Mucosa of stomach (tissue), 1 donor: Measurements from ENCODE around the gene CBLB.

Experiments used
- H3K27me3 ChIP-seq: one replicate; pipeline ENCODE4 v1.7.0; 2013; ENCODE audit warnings: mild to moderate bottlenecking, low read length; ENCODE audit not compliant: control insufficient read depth, insufficient read depth
- H3K36me3 ChIP-seq: one replicate; pipeline ENCODE4 v1.7.0; 2013; ENCODE audit warnings: low read length; ENCODE audit not compliant: control insufficient read depth, insufficient read depth
- H3K4me1 ChIP-seq: one replicate; pipeline ENCODE4 v1.7.0; 2013; ENCODE audit warnings: mild to moderate bottlenecking, low read length; ENCODE audit not compliant: control insufficient read depth, insufficient read depth
- H3K4me3 ChIP-seq: one replicate; pipeline ENCODE4 v1.7.0; 2013; ENCODE audit warnings: low read length
- H3K9ac ChIP-seq: one replicate; pipeline ENCODE4 v1.7.0; 2013; ENCODE audit warnings: mild to moderate bottlenecking, low read length, moderate library complexity
- H3K9me3 ChIP-seq: one replicate; pipeline ENCODE4 v1.7.0; 2013; ENCODE audit warnings: mild to moderate bottlenecking, low read length, moderate library complexity; ENCODE audit not compliant: control insufficient read depth
- donor health status: Pancreatic carcinoma.

Gene CBLB

DNA sequence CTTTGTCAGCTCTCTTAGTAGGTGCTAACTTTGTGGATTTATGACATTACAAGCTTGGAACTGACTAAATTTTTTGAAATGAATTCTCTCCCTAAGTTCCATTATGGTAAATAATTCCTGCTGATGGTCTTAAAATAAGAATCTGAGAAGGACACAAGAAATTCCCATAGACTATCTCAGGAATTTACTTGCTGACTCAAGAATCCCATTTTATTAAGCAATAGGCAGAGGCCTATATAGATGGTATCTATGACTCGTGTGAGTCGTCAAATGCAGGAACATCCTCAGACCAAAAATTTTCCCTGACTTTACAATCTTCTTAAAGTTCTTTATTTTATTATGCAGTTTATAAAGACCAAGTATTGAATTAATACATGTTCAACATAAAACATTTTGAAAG, 30.7 kb upstream of the CBLB start:
- Histone ChIP-seq H3K4me3 (no peak overlapping the region), H3K9ac (no peak overlapping the region), H3K4me1 (no peaks in the 10 kb centered on the region), H3K36me3 (no peaks in the 10 kb centered on the region), H3K9me3 (no peaks in the 10 kb centered on the region), H3K27me3 (no peaks in the 10 kb centered on the region)

DNA sequence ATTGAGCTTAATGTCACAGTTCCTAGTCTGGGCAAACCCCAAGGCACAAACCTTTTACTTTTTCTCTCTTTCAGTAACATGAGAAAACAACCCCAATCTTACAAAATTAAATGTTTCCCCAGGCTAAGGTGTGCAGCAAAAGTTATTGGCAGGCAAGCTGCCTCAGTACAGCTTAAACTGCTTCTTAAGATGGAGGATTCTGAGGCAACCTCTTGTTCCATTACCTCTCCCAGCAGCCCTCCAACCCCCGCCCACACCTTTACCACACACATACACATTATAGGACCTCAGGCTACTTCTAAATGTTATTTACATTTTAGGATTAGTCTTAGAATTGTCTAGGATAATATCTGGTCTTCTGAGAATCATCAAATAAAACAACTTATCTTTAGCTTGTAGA, 22.3 kb upstream of the CBLB start:
- no peaks in the 10 kb centered on the region for H3K9me3 ChIP-seq

DNA sequence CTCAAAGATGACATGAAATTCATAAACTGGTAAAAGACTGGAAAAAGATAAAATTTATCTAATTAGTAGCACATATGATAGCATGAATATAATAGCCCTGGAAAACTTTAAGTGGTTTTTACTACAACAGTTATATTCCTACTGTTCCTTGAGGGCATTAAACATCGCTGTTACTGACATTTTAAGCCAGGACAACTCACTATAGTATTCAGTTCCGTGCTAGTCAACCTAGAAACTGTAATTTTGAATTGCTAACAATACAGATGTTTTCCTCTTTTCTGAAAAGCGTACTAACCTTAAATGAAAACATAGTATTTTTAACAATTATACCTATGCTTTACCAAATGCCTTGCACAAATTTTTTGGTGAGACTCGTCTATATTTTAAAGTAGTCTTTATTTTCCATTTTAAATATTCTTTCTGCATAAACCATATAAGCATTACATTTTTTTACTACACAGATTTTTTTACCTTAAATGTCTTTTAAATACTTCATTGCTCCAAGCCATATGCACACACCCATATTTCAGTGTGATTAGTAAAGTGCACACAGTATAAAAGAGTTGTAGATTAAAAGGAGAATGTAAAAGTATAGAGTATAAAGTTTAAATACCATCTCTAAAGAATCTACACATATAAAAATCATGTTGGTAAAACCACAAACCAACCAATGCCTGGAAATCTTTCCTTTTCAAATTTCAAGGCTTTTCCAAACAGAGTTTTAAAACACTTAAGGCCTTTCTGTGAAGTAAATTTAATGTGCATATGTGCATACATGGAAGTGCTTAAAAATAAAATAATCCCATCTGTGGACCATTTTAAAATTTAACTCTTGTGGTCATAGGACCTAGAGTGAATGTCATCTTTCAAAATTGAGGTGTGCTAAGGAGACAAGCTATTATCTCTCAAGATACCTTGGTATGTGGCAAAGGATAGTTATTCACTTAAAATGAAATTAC, 20.1 kb upstream of the CBLB start:
- Histone ChIP-seq H3K36me3 (no peaks in the 10 kb centered on the region), H3K4me1 (no peaks in the 10 kb centered on the region), H3K27me3 (no peaks in the 10 kb centered on the region), H3K9ac (no peak overlapping the region), H3K9me3 (no peaks in the 10 kb centered on the region), H3K4me3 (no peak overlapping the region)

More for the DNA sequence above, 22.3 kb upstream of the CBLB start:
- H3K9ac ChIP-seq, result no peak overlapping the region
- no peaks in the 10 kb centered on the region for H3K27me3 ChIP-seq
- H3K4me1 ChIP-seq, result no peaks in the 10 kb centered on the region
- no peaks in the 10 kb centered on the region for H3K36me3 ChIP-seq
- no peak overlapping the region for H3K4me3 ChIP-seq

DNA sequence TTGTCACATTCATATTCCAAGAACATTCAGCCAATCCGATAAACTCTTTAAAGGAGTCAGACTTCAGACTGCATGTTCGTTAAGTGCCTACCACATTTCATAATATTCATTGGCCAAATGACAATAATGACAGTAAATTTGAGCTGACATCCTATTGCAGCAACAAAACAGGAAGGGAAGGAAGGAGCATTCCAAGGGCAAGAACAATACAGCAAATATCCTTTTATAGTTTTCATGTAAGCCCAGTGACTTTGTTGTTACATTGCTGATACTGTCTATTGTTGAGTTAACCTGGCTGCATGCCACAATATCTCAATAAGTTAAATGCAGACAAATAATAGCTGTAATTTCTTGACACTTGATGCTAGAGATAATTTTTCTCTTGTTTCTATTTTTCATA, 16.4 kb upstream of the CBLB start:
- Histone ChIP-seq H3K4me1 (peaks cover 5% of the 10 kb centered on the region), H3K9ac (no peak overlapping the region), H3K4me3 (no peak overlapping the region), H3K27me3 (no peaks in the 10 kb centered on the region), H3K36me3 (no peaks in the 10 kb centered on the region), H3K9me3 (no peaks in the 10 kb centered on the region)

DNA sequence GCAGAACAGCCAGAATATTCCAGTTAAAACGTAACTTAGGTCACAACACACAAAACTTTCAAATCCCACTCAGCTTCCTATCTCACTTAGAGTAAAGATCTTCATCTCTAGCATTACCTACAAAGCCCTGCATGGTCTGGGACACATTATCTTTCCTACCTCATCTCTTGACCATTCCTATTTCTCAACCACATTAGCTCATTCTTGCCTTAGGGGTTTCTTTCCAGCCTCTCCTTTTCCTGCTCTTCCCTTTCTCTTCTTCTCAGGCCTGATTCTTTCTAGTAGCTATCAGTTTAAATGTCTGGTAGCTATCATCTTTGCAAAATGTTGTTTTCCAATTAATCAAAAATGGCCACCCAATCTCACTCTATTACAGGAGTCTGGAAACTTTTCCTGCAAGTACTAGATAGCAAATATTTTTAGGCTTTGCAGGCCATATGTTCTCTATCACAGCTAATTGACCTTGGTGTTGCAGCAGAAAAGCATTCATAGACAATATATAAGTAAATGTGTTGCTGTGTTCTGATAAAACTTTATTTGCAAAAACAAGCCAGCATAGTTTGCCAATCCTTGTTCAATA, 15.1 kb upstream of the CBLB start:
- H3K9me3 ChIP-seq, result no peaks in the 10 kb centered on the region
- H3K4me3 ChIP-seq, result no peak overlapping the region
- H3K9ac ChIP-seq, result no peak overlapping the region
- H3K36me3 ChIP-seq, result no peaks in the 10 kb centered on the region
- H3K4me1 ChIP-seq, result peaks cover 5% of the 10 kb centered on the region
- no peaks in the 10 kb centered on the region for H3K27me3 ChIP-seq

DNA sequence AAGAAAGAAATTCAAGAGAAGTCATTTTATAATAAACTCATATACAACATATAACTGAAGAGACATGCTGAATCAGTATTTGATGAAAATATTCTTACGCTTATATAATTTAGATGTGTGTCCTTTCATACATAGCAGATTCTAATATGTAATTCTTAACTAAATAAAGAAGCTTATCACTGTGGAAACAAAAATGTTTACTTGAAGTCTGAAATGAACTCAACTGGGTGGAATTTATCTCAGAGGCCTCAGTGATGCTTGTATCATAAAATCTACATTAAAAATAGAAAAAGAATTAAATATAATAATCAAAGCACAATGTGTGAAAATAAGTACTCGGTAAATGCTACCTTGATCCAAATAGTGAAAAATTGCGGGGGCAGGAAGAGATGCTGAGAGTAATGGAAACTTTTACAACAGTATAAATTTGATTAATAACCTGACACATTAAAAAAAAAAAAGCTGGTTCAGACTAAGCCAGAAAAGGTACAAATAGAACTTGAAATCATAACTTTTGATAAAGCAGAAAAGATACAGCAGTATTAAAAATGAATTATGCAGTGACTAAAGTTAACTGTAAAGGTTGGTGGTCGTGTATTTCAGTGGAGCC, 12.0 kb upstream of the CBLB start:
- H3K9ac ChIP-seq, result no peak overlapping the region
- no peaks in the 10 kb centered on the region for H3K36me3 ChIP-seq
- H3K4me3 ChIP-seq, result no peak overlapping the region
- peaks cover 12% of the 10 kb centered on the region for H3K4me1 ChIP-seq
- H3K9me3 ChIP-seq, result no peaks in the 10 kb centered on the region
- H3K27me3 ChIP-seq, result no peaks in the 10 kb centered on the region

DNA sequence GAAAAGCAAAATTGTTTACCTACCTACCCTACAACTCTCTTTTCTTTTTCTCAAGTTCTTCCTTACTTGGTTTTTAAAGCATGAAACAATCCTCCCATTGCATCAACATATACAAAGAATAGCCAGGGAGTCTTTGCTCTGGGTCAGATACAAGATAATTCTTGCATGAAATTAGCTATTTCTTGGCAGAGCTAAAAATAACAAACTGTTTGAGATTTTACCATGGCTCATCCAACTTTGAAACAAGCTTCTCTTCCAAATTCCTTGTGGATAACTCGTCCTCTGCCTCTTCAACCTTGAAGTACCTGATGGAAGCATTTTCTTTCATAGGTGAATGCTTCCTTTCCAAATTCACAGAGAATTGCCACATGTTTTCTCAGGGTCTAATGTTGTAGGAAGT, 9.2 kb upstream of the CBLB start:
- no peaks in the 10 kb centered on the region for H3K36me3 ChIP-seq
- H3K9me3 ChIP-seq, result no peaks in the 10 kb centered on the region
- H3K4me3 ChIP-seq, result no peak overlapping the region
- H3K27me3 ChIP-seq, result no peaks in the 10 kb centered on the region
- H3K9ac ChIP-seq, result no peak overlapping the region
- H3K4me1 ChIP-seq, result peaks cover 12% of the 10 kb centered on the region

DNA sequence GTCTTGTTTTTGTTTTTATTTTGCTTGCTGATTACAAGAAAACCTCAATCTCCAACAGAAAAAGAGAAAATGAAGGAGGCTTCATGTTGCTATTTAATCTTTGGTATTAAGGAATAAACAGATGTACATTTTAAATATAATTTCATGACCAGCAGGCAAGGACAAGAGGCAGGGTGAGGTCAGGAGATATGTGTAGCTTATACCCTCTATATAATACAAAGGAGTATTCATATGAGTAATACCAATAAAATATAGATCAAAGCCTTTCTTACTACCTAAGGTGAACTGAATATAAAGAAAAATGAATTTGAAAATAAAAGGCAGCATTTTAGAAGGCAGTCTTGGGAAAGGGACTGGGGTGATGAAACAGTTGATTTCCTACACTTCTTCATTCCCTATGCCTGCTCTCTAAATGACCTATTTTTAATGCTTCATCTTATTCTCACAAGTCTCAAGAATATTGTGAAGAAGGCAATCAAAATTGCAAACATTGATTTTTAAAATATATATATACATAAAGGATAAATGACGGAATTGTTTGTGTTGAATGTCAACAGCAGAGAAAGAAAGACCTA, 8.6 kb upstream of the CBLB start:
- Histone ChIP-seq H3K4me3 (no peak overlapping the region), H3K9ac (peak overlapping the region; percentile 25), H3K36me3 (no peaks in the 10 kb centered on the region), H3K9me3 (no peaks in the 10 kb centered on the region), H3K27me3 (no peaks in the 10 kb centered on the region), H3K4me1 (peaks cover 12% of the 10 kb centered on the region)

DNA sequence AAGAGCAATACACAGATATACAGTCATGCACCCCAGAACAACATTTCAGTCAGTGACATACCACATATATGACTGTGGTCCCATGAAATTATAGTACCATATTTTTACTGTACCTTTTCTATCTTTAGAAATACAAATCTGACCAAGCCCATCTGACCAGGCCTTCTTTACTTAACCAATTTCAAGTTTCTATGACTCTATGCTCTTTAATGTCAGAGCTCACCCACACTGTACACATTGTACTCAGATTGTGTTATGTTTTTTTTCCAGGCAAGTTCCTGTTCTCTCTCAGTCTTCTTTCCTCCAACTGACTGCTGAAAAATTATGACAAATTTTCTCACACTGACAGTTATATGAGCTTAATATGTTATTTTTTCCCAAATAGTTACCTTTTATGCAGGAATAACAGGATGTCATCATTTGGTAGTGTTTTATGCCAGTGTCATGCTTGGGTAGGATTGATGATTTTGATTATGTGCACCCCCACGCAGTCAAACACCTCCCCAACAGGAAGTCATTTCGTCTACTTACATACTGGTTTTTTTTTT, 8.0 kb upstream of the CBLB start:
- H3K9ac ChIP-seq, result peak overlapping the region; percentile 25
- no peaks in the 10 kb centered on the region for H3K9me3 ChIP-seq
- no peaks in the 10 kb centered on the region for H3K36me3 ChIP-seq
- H3K4me3 ChIP-seq, result no peak overlapping the region
- no peaks in the 10 kb centered on the region for H3K27me3 ChIP-seq
- peaks cover 14% of the 10 kb centered on the region for H3K4me1 ChIP-seq

DNA sequence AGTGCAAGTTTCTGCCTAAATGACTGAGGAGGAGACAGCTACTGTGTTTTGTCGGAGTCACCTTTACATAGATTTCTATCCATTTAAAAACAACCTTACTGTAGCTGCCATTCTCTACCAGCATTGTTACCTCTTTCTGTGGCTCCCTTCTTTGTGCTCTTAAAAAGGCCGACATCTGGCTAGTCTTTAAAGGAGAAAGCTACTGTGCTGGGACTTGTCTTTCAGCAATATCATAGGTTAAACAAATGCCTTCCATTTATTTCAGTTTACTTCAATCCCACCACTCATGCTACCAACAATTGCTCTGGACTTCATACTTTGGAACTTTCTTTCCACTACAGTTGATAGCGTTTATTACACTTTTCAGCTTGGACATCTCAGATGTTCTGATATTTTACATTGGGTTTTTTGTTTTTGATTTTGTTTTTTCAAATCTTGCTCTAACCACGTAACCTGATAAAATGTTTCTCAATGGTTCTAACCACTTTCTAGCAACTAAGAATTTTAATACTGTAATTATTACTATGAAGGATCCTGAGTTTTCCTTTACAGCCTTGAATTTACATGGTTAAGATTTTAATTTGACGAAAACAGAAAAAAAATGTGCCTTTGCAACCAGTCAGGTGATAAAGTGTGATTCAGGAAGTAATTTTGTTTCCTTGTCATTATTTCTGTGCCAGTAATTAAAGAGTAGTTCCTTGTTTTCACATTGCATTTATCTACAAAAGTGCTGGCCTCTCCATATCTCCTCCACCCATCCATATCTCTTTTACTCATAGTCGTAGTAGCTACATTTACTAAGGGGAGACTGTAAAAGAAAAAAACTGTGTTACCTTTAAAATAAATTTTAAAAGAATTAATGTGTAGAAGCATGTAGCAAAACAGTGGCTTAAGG, 1.3 kb upstream of the CBLB start:
- Histone ChIP-seq H3K4me3 (peak overlapping the region; percentile 48), H3K9me3 (no peaks in the 10 kb centered on the region), H3K9ac (peak overlapping the region; percentile 74), H3K4me1 (peaks cover 16% of the 10 kb centered on the region), H3K27me3 (no peaks in the 10 kb centered on the region), H3K36me3 (no peaks in the 10 kb centered on the region)

DNA sequence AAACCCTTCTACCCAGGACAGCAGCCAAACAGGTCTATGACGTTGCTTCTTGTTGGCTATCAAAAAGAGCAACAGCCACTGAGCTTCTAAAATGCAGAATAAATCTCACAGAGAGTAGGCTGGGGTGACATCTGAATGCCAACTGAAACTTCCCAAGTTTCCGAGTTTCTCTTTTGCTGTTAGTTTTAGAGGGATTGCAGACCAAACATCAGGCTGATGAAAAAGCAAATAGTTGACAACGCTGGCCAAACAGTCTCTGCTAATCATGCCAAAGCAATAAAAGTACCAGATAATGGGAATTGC, 670 bp upstream of the CBLB start:
- Histone ChIP-seq H3K9ac (peak overlapping the region; percentile 74), H3K9me3 (no peaks in the 10 kb centered on the region), H3K27me3 (no peaks in the 10 kb centered on the region), H3K4me1 (peaks cover 16% of the 10 kb centered on the region), H3K4me3 (peak overlapping the region; percentile 48), H3K36me3 (no peaks in the 10 kb centered on the region)
